GM19351 (cell line): ENCODE data around the gene NXN.
A peak's percentile ranks its signal among the peaks of the same experiment; 100 is the strongest.
"Not testable (repeated sequence)": the region's sequence is repeated elsewhere in the genome, so short reads cannot be mapped to it uniquely, and the experiment has no call there.

Experiments
- ATAC-seq: cut with Tn5 transposase; IDR thresholded peaks from one replicate; pipeline ENCODE4 v1.9.1; 2021; ENCODE audit warnings: mild to moderate bottlenecking, moderate library complexity; ENCODE audit not compliant: unreplicated experiment

Gene NXN

GRCh38 chr17:787641-788221, 191.8 kb downstream of the NXN start:
- no peak for ATAC-seq

GRCh38 chr17:785901-786300, 193.7 kb downstream of the NXN start:
- ATAC-seq = not testable (repeated sequence)

- no peak for ATAC-seq
These were observed 195.4 kb downstream of the NXN start for GRCh38 chr17:784143-784542.

- peak; percentile 91 for ATAC-seq
These were observed 197.5 kb downstream of the NXN start, which contains the start of the genes GLOD4 and MRM3 for GRCh38 chr17:781805-782731. Gene GLOD4, minus strand, starts transcription at chr17:782280. Its CDS starts 25 bp downstream, at chr17:782255. Gene MRM3, plus strand, starts transcription at chr17:782353. Its CDS starts 26 bp downstream, at chr17:782379.

- ATAC-seq = no peak
These were observed 201.5 kb downstream of the NXN start for GRCh38 chr17:778096-778495.

- no peak for ATAC-seq
These were observed 205.3 kb downstream of the NXN start for GRCh38 chr17:774313-774584.

GRCh38 chr17:773467-774312, 205.9 kb downstream of the NXN start:
- ATAC-seq = no peak

- no peak for ATAC-seq
These were observed 206.6 kb downstream of the NXN start for GRCh38 chr17:773016-773415.

GRCh38 chr17:767076-767475, 212.5 kb downstream of the NXN start:
- ATAC-seq = no peak

- no peak for ATAC-seq
These were observed 219.2 kb downstream of the NXN start for GRCh38 chr17:760371-760770.

- no peak for ATAC-seq
These were observed 219.6 kb downstream of the NXN start for GRCh38 chr17:759964-760363.

GRCh38 chr17:756010-756567, 223.5 kb downstream of the NXN start:
- not testable (repeated sequence) for ATAC-seq

- not testable (repeated sequence) for ATAC-seq
These were observed 224.1 kb downstream of the NXN start for GRCh38 chr17:755319-755961.

- ATAC-seq = no peak
These were observed 226.2 kb downstream of the NXN start for GRCh38 chr17:753418-753817.

GRCh38 chr17:752620-753219, 226.9 kb downstream of the NXN start:
- no peak for ATAC-seq

GRCh38 chr17:752002-752619, 227.5 kb downstream of the NXN start, which contains the start of gene GEMIN4:
Gene GEMIN4, minus strand, starts transcription at chr17:752264. Its CDS starts 122 bp downstream, at chr17:752142.
- peak; percentile 82 for ATAC-seq

- ATAC-seq = peak; percentile 26
These were observed 228.1 kb downstream of the NXN start for GRCh38 chr17:751269-752001.

- ATAC-seq = no peak
These were observed 229.0 kb downstream of the NXN start for GRCh38 chr17:750431-751037.
